Left lung (tissue), 10 donors: ENCODE data around the gene CTIF. TPM values are rescaled to one million over a fixed set of nuclear protein-coding genes. Genes with fewer than 3 reads are reported as not detected.
A peak's percentile ranks its signal among the peaks of the same experiment; 100 is the strongest.

Source experiments
- ATAC-seq: fragments of 200-7000 bp; cut with Tn5 transposase; one replicate; pipeline ENCODE4 v1.9.1; 2020; ENCODE audit warnings: moderate library complexity
- DNase-seq, 4 donors: peaks; one replicate each; pipeline ENCODE4 v3.0.0-alpha.2; 2013 to 2020
- H3K27ac ChIP-seq, 2 donors: fragments of 200-600 bp; sonication (generic) in 1 of 2; one replicate each; pipeline versions ENCODE4 v1.5.0 to v1.8.0; 2020 to 2021
- H3K27me3 ChIP-seq, 2 donors: fragments of 200-600 bp; sonication (generic) in 1 of 2; one replicate each; pipeline versions ENCODE4 v1.5.0 to v1.8.0; 2020 to 2021
- H3K36me3 ChIP-seq, 2 donors: fragments of 200-600 bp; sonication (generic) in 1 of 2; one replicate each; pipeline versions ENCODE4 v1.5.0 to v1.8.0; 2020 to 2021
- H3K4me1 ChIP-seq, 2 donors: fragments of 200-600 bp; one replicate each; pipeline ENCODE4 v1.8.0; 2021
- H3K4me3 ChIP-seq, 2 donors: fragments of 200-600 bp; sonication (generic) in 1 of 2; one replicate each; pipeline versions ENCODE4 v1.5.0 to v1.8.0; 2020 to 2021; ENCODE audit warnings: mild to moderate bottlenecking in 1 of 2
- H3K9me3 ChIP-seq, 2 donors: fragments of 200-600 bp; sonication (generic) in 1 of 2; one replicate each; pipeline versions ENCODE4 v1.5.0 to v1.8.0; 2020 to 2021
- CTCF ChIP-seq, 2 donors: fragments of 200-600 bp; sonication (generic) in 1 of 2; IDR thresholded peaks; one replicate each; pipeline versions ENCODE4 v1.5.0 to v1.8.0; 2021; ENCODE audit warnings: antibody characterized with exemption in 2 of 2
- intact Hi-C, 2 donors: fragments of 100-400 bp; cut with DNase I; formaldehyde crosslinking; loops; one replicate each; pipeline versions ENCODE4 v1.11.2 to v1.14.2; 2022
- polyA plus RNA-seq, 6 donors: library from polyadenylated mRNA; unstranded; fragments of 120-200 nt; gene quantifications; one replicate each; pipeline ENCODE4 v1.2.1, GENCODE V29; 2013; ENCODE audit not compliant: insufficient read length in 6 of 6
- total RNA-seq, 2 donors: library from RNA; stranded (reverse); fragmentation: NEBNext Ultra II Directional; extraction: Animal tissue kit (Norgen Biotek cat#: 25700); gene quantifications; one replicate each; pipeline ENCODE4 v1.2.1, GENCODE V29; 2021
- donor health status: DM: no; HTN: yes; CAD: no.
- donor health status: DM: no; HTN: no; CAD: no.

CTIF gene
- total and polyA plus RNA-seq, 8 donors: 24.9 to 46.1 (median 34.9) TPM

- H3K4me1 ChIP-seq: peaks cover 18 to 48% of the 10 kb centered on the region in 2 donors
- H3K27ac ChIP-seq: no peak overlapping the region
- H3K9me3 ChIP-seq: no peaks in the 10 kb centered on the region
- no peak for DNase-seq
- H3K27me3 ChIP-seq: no peaks in the 10 kb centered on the region
- intact Hi-C loops: no loop called here
- H3K36me3 ChIP-seq: no peaks in the 10 kb centered on the region
- no peak overlapping the region for H3K4me3 ChIP-seq
- no peak for TF ChIP-seq CTCF (IDR thresholded peaks at IDR 0.05)
- no peak for ATAC-seq
These were observed 237.8 kb downstream of the CTIF start for GRCh38 chr18:48776641-48777025.

GRCh38 chr18:48777026-48777743 is 238.4 kb downstream of the CTIF start:
- DNase-seq (peak in 3 of 4 donors; percentile 64 to 93 (median 70)), ATAC-seq (peak; percentile 74)
- Histone ChIP-seq H3K27me3 (no peaks in the 10 kb centered on the region), H3K36me3 (no peaks in the 10 kb centered on the region), H3K4me1 (peaks cover 24 to 53% of the 10 kb centered on the region in 2 donors), H3K27ac (no peak overlapping the region), H3K9me3 (no peaks in the 10 kb centered on the region), H3K4me3 (no peak overlapping the region)
- TF ChIP-seq CTCF (IDR thresholded peaks at IDR 0.05): peak; percentile 89 to 92
- intact Hi-C loops: no loop called here

- Histone ChIP-seq H3K27ac (no peak overlapping the region), H3K4me3 (no peak overlapping the region), H3K36me3 (no peaks in the 10 kb centered on the region), H3K27me3 (no peaks in the 10 kb centered on the region), H3K9me3 (no peaks in the 10 kb centered on the region), H3K4me1 (peaks cover 27 to 59% of the 10 kb centered on the region in 2 donors)
- ATAC-seq (no peak), DNase-seq (peak in 1 of 4 donors; percentile 39)
- intact Hi-C loops: no loop called here
- TF ChIP-seq CTCF (IDR thresholded peaks at IDR 0.05): no peak
These were observed 238.9 kb downstream of the CTIF start for GRCh38 chr18:48777744-48778116.

GRCh38 chr18:48778344-48779011 is 239.6 kb downstream of the CTIF start:
- TF ChIP-seq CTCF (IDR thresholded peaks at IDR 0.05): no peak
- intact Hi-C loops: no loop called here
- peak in 1 of 4 donors; percentile 41 for DNase-seq
- no peaks in the 10 kb centered on the region for H3K9me3 ChIP-seq
- H3K4me1 ChIP-seq: peaks cover 27 to 64% of the 10 kb centered on the region in 2 donors
- no peak for ATAC-seq
- no peak overlapping the region for H3K27ac ChIP-seq
- no peaks in the 10 kb centered on the region for H3K27me3 ChIP-seq
- H3K4me3 ChIP-seq: no peak overlapping the region
- no peaks in the 10 kb centered on the region for H3K36me3 ChIP-seq

- Histone ChIP-seq H3K36me3 (no peaks in the 10 kb centered on the region), H3K27ac (no peak overlapping the region), H3K4me1 (peaks cover 27 to 68% of the 10 kb centered on the region in 2 donors), H3K4me3 (no peak overlapping the region), H3K27me3 (no peaks in the 10 kb centered on the region), H3K9me3 (no peaks in the 10 kb centered on the region)
- intact Hi-C loops: no loop called here
- DNase-seq: no peak
- no peak for ATAC-seq
- no peak for TF ChIP-seq CTCF (IDR thresholded peaks at IDR 0.05)
These were observed 240.6 kb downstream of the CTIF start for GRCh38 chr18:48779462-48779861.
